Activated T-cell treated with anti-CD3 and anti-CD28 coated beads, Interleukin-2, amount 50 U/mL, for 4 hours (primary cell): ENCODE measurements around the gene TJP1. TPM values are rescaled to one million over a fixed set of nuclear protein-coding genes. Genes with fewer than 3 reads are reported as not detected.

Source experiments
- ATAC-seq, 2 donors: fragments of 200-7000 bp; cut with Tn5 transposase; one replicate each; pipeline ENCODE4 v1.10.0; 2021
- DNase-seq: peaks from one replicate; pipeline ENCODE4 v3.0.0-alpha.2; 2020
- H3K27me3 Mint-ChIP-seq: one replicate; pipeline ENCODE4 v1.8.0; 2021; ENCODE audit warnings: low read depth, mixed read lengths
- H3K36me3 Mint-ChIP-seq: one replicate; pipeline ENCODE4 v1.8.0; 2022; ENCODE audit warnings: mixed read lengths; ENCODE audit not compliant: insufficient read depth
- H3K4me1 Mint-ChIP-seq: one replicate; pipeline ENCODE4 v1.8.0; 2021; ENCODE audit warnings: low read depth, mixed read lengths
- H3K4me3 Mint-ChIP-seq: one replicate; pipeline ENCODE4 v1.8.0; 2021; ENCODE audit warnings: mild to moderate bottlenecking, moderate library complexity, mixed read lengths
- H3K9me3 Mint-ChIP-seq: one replicate; pipeline ENCODE4 v1.8.0; 2021; ENCODE audit warnings: mixed read lengths
- total RNA-seq, 3 donors: library from RNA; stranded (reverse); gene quantifications; one replicate each; pipeline ENCODE4 v1.2.1, GENCODE V29; 2021

The TJP1 gene
- total RNA-seq, 3 donors from 2014 or later = 0.22 to 0.71 (median 0.24) TPM

GRCh38 chr15:29852201-29852600 lies 29.9 kb upstream of the TJP1 start:
- Mint-ChIP-seq H3K4me3 (no peak overlapping the region), H3K36me3 (no peaks in the 10 kb centered on the region), H3K27me3 (peaks cover 3% of the 10 kb centered on the region), H3K9me3 (peaks cover 7% of the 10 kb centered on the region), H3K4me1 (no peaks in the 10 kb centered on the region)
- DNase-seq (no peak), ATAC-seq (no peak)

GRCh38 chr15:29849716-29850115 lies 27.4 kb upstream of the TJP1 start:
- H3K9me3 Mint-ChIP-seq = peaks cover 16% of the 10 kb centered on the region
- no peak overlapping the region for H3K4me3 Mint-ChIP-seq
- ATAC-seq = no peak
- H3K27me3 Mint-ChIP-seq = peaks cover 9% of the 10 kb centered on the region
- peaks cover 2% of the 10 kb centered on the region for H3K36me3 Mint-ChIP-seq
- H3K4me1 Mint-ChIP-seq = no peaks in the 10 kb centered on the region
- no peak for DNase-seq

- Mint-ChIP-seq H3K36me3 (peaks cover 2% of the 10 kb centered on the region), H3K4me1 (no peaks in the 10 kb centered on the region), H3K9me3 (peaks cover 16% of the 10 kb centered on the region), H3K27me3 (peaks cover 12% of the 10 kb centered on the region), H3K4me3 (no peak overlapping the region)
- no peak for DNase-seq
- no peak for ATAC-seq
These were observed 26.9 kb upstream of the TJP1 start for GRCh38 chr15:29849218-29849617.

- Mint-ChIP-seq H3K27me3 (peaks cover 39% of the 10 kb centered on the region), H3K4me3 (no peak overlapping the region), H3K9me3 (peaks cover 16% of the 10 kb centered on the region), H3K36me3 (peaks cover 2% of the 10 kb centered on the region), H3K4me1 (no peaks in the 10 kb centered on the region)
- DNase-seq (no peak), ATAC-seq (no peak)
These were observed 22.1 kb upstream of the TJP1 start for GRCh38 chr15:29844290-29844903.

- peaks cover 2% of the 10 kb centered on the region for H3K36me3 Mint-ChIP-seq
- peaks cover 10% of the 10 kb centered on the region for H3K9me3 Mint-ChIP-seq
- no peak overlapping the region for H3K4me3 Mint-ChIP-seq
- no peak for ATAC-seq
- H3K27me3 Mint-ChIP-seq = peaks cover 43% of the 10 kb centered on the region
- H3K4me1 Mint-ChIP-seq = no peaks in the 10 kb centered on the region
- DNase-seq = no peak
These were observed 20.0 kb upstream of the TJP1 start for GRCh38 chr15:29842290-29842689.

GRCh38 chr15:29840926-29841325 lies 18.7 kb upstream of the TJP1 start:
- no peaks in the 10 kb centered on the region for H3K4me1 Mint-ChIP-seq
- no peak overlapping the region for H3K4me3 Mint-ChIP-seq
- H3K9me3 Mint-ChIP-seq = peaks cover 2% of the 10 kb centered on the region
- DNase-seq (no peak), ATAC-seq (no peak)
- no peaks in the 10 kb centered on the region for H3K36me3 Mint-ChIP-seq
- H3K27me3 Mint-ChIP-seq = peaks cover 48% of the 10 kb centered on the region

GRCh38 chr15:29840054-29840453 lies 17.8 kb upstream of the TJP1 start:
- DNase-seq (no peak), ATAC-seq (no peak)
- H3K27me3 Mint-ChIP-seq = peaks cover 54% of the 10 kb centered on the region

GRCh38 chr15:29838352-29839010 lies 16.2 kb upstream of the TJP1 start:
- no peak for DNase-seq
- Mint-ChIP-seq H3K9me3 (no peaks in the 10 kb centered on the region), H3K36me3 (no peaks in the 10 kb centered on the region), H3K4me1 (no peaks in the 10 kb centered on the region), H3K4me3 (no peak overlapping the region), H3K27me3 (peaks cover 47% of the 10 kb centered on the region)
- no peak for ATAC-seq

More at GRCh38 chr15:29840054-29840453, 17.8 kb upstream of the TJP1 start:
- Mint-ChIP-seq H3K4me3 (no peak overlapping the region), H3K36me3 (no peaks in the 10 kb centered on the region), H3K9me3 (no peaks in the 10 kb centered on the region), H3K4me1 (no peaks in the 10 kb centered on the region)

- Mint-ChIP-seq H3K4me3 (no peak overlapping the region), H3K36me3 (peaks cover 1% of the 10 kb centered on the region), H3K9me3 (peaks cover 10% of the 10 kb centered on the region), H3K4me1 (no peaks in the 10 kb centered on the region), H3K27me3 (peaks cover 50% of the 10 kb centered on the region)
- DNase-seq (no peak), ATAC-seq (no peak)
These were observed 13.0 kb upstream of the TJP1 start for GRCh38 chr15:29835301-29835700.

- no peak for ATAC-seq
- Mint-ChIP-seq H3K27me3 (peaks cover 57% of the 10 kb centered on the region), H3K36me3 (peaks cover 1% of the 10 kb centered on the region), H3K4me1 (no peaks in the 10 kb centered on the region), H3K4me3 (no peak overlapping the region), H3K9me3 (peaks cover 10% of the 10 kb centered on the region)
- no peak for DNase-seq
These were observed 10.4 kb upstream of the TJP1 start for GRCh38 chr15:29832709-29833108.

- Mint-ChIP-seq H3K4me1 (peaks cover 17% of the 10 kb centered on the region), H3K36me3 (peaks cover 3% of the 10 kb centered on the region), H3K4me3 (no peak overlapping the region), H3K27me3 (peaks cover 52% of the 10 kb centered on the region), H3K9me3 (peaks cover 12% of the 10 kb centered on the region)
- ATAC-seq (no peak), DNase-seq (no peak)
These were observed 4.9 kb upstream of the TJP1 start for GRCh38 chr15:29826908-29827820.

- DNase-seq (no peak), ATAC-seq (peak; percentile 44 to 68)
- Mint-ChIP-seq H3K4me3 (no peak overlapping the region), H3K27me3 (peaks cover 45% of the 10 kb centered on the region), H3K4me1 (peaks cover 19% of the 10 kb centered on the region), H3K9me3 (peaks cover 9% of the 10 kb centered on the region), H3K36me3 (peaks cover 3% of the 10 kb centered on the region)
These were observed 3.0 kb upstream of the TJP1 start for GRCh38 chr15:29825227-29825626.

- H3K4me1 Mint-ChIP-seq = peaks cover 19% of the 10 kb centered on the region
- H3K27me3 Mint-ChIP-seq = peaks cover 53% of the 10 kb centered on the region
- H3K4me3 Mint-ChIP-seq = peak overlapping the region; percentile 37
These were observed 604 bp upstream of the TJP1 start for GRCh38 chr15:29822684-29823459.

More at GRCh38 chr15:29822684-29823459, 604 bp upstream of the TJP1 start:
- ATAC-seq = no peak
- no peak for DNase-seq
- Mint-ChIP-seq H3K9me3 (peaks cover 15% of the 10 kb centered on the region), H3K36me3 (peaks cover 3% of the 10 kb centered on the region)
